ENCODE data around the gene SLMAP.
A peak's percentile ranks its signal among the peaks of the same experiment; 100 is the strongest.

SLMAP gene

DNA sequence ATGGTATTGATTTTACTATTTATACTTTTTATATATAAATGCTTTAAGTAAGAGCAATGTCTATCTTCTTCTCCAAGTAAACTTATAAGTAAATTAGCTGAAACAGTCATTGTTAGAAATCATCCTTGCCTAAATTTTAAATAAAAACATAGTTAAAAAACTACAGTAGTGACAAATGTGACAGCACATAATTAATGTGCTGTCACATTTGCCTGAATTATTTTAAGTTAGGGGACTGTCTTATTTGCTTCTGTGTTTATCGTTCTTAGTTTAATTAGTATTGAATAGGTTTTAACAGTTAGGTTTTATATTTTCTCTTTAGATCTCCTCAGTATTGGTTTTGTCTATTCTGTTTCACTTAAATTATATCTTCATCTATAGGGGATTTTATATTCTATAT lies 36.1 kb downstream of the SLMAP start:
- H3K14ac ChIP-seq (ENCODE audit: low read length) = no peak overlapping the region
- no peak overlapping the region for H3K18ac ChIP-seq (ENCODE audit: low read length)
- no peak for DNase-seq
- H3K23ac ChIP-seq (ENCODE audit: low read length) = no peak overlapping the region
- no peak overlapping the region for H3K4me3 ChIP-seq (ENCODE audit: low read depth, low read length)
- no peaks in the 10 kb centered on the region for H3K27me3 ChIP-seq (ENCODE audit: insufficient read depth, low read length)
- H4K91ac ChIP-seq (ENCODE audit: low read depth, low read length) = no peak overlapping the region
- H2BK120ac ChIP-seq (ENCODE audit: insufficient read depth, low read length, poor library complexity) = no peak overlapping the region
- no peak overlapping the region for H2BK12ac ChIP-seq (ENCODE audit: low read length)
- no peak overlapping the region for H4K8ac ChIP-seq (ENCODE audit: low read depth, low read length)
- WGBS (ENCODE audit: extremely low coverage, insufficient coverage, insufficient read length) = no CpG with 5 or more reads among the region's 1 CpG
- H3K4me1 ChIP-seq (ENCODE audit: control insufficient read depth in 1 of 2, insufficient read depth in 2 of 2, low read length in 2 of 2) = no peaks in the 10 kb centered on the region
- H3K9ac ChIP-seq (ENCODE audit: low read length) = no peak overlapping the region
- no peaks in the 10 kb centered on the region for H3K9me3 ChIP-seq (ENCODE audit: insufficient read depth, low read depth, low read length)
- H3K27ac ChIP-seq (ENCODE audit: low read depth, low read length) = no peak overlapping the region
- no peak overlapping the region for H2AK5ac ChIP-seq (ENCODE audit: low read length)
- no peak overlapping the region for H4K12ac ChIP-seq (ENCODE audit: low read depth, low read length)
- H3K79me1 ChIP-seq (ENCODE audit: low read length) = no peaks in the 10 kb centered on the region
- H3K4ac ChIP-seq (ENCODE audit: low read depth, low read length) = no peak overlapping the region
- H2AFZ ChIP-seq (ENCODE audit: insufficient read depth, low read length, poor library complexity) = no peak overlapping the region
- peaks cover 0 to 1% of the 10 kb centered on the region in 2 experiments for H3K36me3 ChIP-seq (ENCODE audit: control insufficient read depth in 1 of 2, insufficient read depth in 2 of 2, low read length in 2 of 2)
- H3K79me2 ChIP-seq (ENCODE audit: control insufficient read depth, insufficient read depth, low read length, poor library complexity) = no peaks in the 10 kb centered on the region
- H3K4me2 ChIP-seq (ENCODE audit: low read length) = no peak overlapping the region
- no peak overlapping the region for H2BK5ac ChIP-seq (ENCODE audit: low read depth, low read length, poor library complexity)

DNA sequence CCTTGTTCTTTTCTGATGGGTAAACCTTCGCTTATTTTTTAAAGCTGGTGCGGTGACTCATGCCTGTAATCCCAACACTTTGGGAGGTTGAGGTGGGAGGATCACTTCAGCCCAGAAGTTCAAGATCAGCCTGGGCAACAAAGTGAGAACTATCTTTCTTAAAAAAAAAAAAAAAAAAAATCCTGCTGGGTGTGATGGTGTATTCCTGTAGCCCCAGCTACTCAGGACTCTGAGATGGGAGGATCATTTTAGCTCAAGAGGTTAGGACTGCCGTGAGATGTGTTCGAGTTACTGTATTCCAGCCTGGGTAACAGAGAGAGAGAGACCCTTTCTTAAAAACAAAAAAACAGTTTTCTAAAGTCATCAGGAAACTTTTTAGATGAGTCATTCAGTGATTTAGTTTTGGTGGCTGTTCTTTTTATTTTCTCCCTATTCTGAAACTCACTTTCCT lies 37.7 kb downstream of the SLMAP start:
- Histone ChIP-seq H2AFZ (ENCODE audit: insufficient read depth, low read length, poor library complexity) (no peak overlapping the region), H3K23ac (ENCODE audit: low read length) (no peak overlapping the region), H3K79me2 (ENCODE audit: control insufficient read depth, insufficient read depth, low read length, poor library complexity) (no peaks in the 10 kb centered on the region), H2AK5ac (ENCODE audit: low read length) (no peak overlapping the region), H3K36me3 (ENCODE audit: control insufficient read depth in 1 of 2, insufficient read depth in 2 of 2, low read length in 2 of 2) (peaks cover 0 to 1% of the 10 kb centered on the region in 2 experiments), H3K79me1 (ENCODE audit: low read length) (no peaks in the 10 kb centered on the region), H4K12ac (ENCODE audit: low read depth, low read length) (no peak overlapping the region), H3K18ac (ENCODE audit: low read length) (no peak overlapping the region), H2BK12ac (ENCODE audit: low read length) (no peak overlapping the region), H2BK120ac (ENCODE audit: insufficient read depth, low read length, poor library complexity) (no peak overlapping the region), H3K4ac (ENCODE audit: low read depth, low read length) (no peak overlapping the region), H3K4me3 (ENCODE audit: low read depth, low read length) (no peak overlapping the region), H3K4me1 (ENCODE audit: control insufficient read depth in 1 of 2, insufficient read depth in 2 of 2, low read length in 2 of 2) (no peaks in the 10 kb centered on the region), H3K27ac (ENCODE audit: low read depth, low read length) (no peak overlapping the region), H4K91ac (ENCODE audit: low read depth, low read length) (no peak overlapping the region), H3K9me3 (ENCODE audit: insufficient read depth, low read depth, low read length) (no peaks in the 10 kb centered on the region), H3K9ac (ENCODE audit: low read length) (no peak overlapping the region), H4K8ac (ENCODE audit: low read depth, low read length) (no peak overlapping the region), H3K27me3 (ENCODE audit: insufficient read depth, low read length) (no peaks in the 10 kb centered on the region), H2BK5ac (ENCODE audit: low read depth, low read length, poor library complexity) (no peak overlapping the region), H3K4me2 (ENCODE audit: low read length) (no peak overlapping the region), H3K14ac (ENCODE audit: low read length) (no peak overlapping the region)
- DNase-seq = no peak
- WGBS (ENCODE audit: extremely low coverage, insufficient coverage, insufficient read length) = no CpG with 5 or more reads among the region's 4 CpGs

- Histone ChIP-seq H3K23ac (ENCODE audit: low read length) (no peak overlapping the region), H3K9ac (ENCODE audit: low read length) (no peak overlapping the region), H3K79me1 (ENCODE audit: low read length) (no peaks in the 10 kb centered on the region), H4K91ac (ENCODE audit: low read depth, low read length) (no peak overlapping the region), H2BK5ac (ENCODE audit: low read depth, low read length, poor library complexity) (no peak overlapping the region), H3K4ac (ENCODE audit: low read depth, low read length) (no peak overlapping the region), H3K14ac (ENCODE audit: low read length) (no peak overlapping the region), H2AK5ac (ENCODE audit: low read length) (no peak overlapping the region), H3K4me3 (ENCODE audit: low read depth, low read length) (no peak overlapping the region), H3K18ac (ENCODE audit: low read length) (no peak overlapping the region), H3K79me2 (ENCODE audit: control insufficient read depth, insufficient read depth, low read length, poor library complexity) (no peaks in the 10 kb centered on the region), H4K12ac (ENCODE audit: low read depth, low read length) (no peak overlapping the region), H3K27ac (ENCODE audit: low read depth, low read length) (no peak overlapping the region), H3K9me3 (ENCODE audit: insufficient read depth, low read depth, low read length) (no peaks in the 10 kb centered on the region), H2BK120ac (ENCODE audit: insufficient read depth, low read length, poor library complexity) (no peak overlapping the region), H3K27me3 (ENCODE audit: insufficient read depth, low read length) (no peaks in the 10 kb centered on the region), H3K36me3 (ENCODE audit: control insufficient read depth in 1 of 2, insufficient read depth in 2 of 2, low read length in 2 of 2) (peaks cover 0 to 1% of the 10 kb centered on the region in 2 experiments), H3K4me2 (ENCODE audit: low read length) (no peak overlapping the region), H2AFZ (ENCODE audit: insufficient read depth, low read length, poor library complexity) (no peak overlapping the region), H3K4me1 (ENCODE audit: control insufficient read depth in 1 of 2, insufficient read depth in 2 of 2, low read length in 2 of 2) (no peaks in the 10 kb centered on the region), H4K8ac (ENCODE audit: low read depth, low read length) (no peak overlapping the region), H2BK12ac (ENCODE audit: low read length) (no peak overlapping the region)
- DNase-seq = no peak
- WGBS (ENCODE audit: extremely low coverage, insufficient coverage, insufficient read length) = no CpG with 5 or more reads among the region's 4 CpGs
Measured at GRCh38 chr3:57794501-57794900, 38.4 kb downstream of the SLMAP start.

DNA sequence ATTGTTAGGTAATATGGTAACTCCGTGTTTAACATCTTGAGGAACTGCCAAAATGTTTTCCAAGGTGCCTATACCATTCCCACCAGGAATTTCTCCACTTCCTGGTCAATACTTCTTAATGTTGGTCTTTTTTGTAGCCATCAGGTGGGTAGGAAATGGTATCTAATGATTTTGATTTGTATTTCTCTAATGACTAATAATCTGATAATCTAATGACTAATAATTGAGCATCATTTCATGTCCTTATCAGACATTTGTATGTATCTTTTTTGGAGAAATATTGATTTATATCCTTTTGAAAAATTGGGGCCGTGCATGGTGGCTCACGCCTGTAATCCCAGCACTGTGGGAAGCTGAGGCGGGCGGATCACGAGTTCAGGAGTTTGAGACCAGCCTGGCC lies 38.8 kb downstream of the SLMAP start:
- H3K36me3 ChIP-seq (ENCODE audit: control insufficient read depth in 1 of 2, insufficient read depth in 2 of 2, low read length in 2 of 2) = peaks cover 0 to 1% of the 10 kb centered on the region in 2 experiments
- H3K18ac ChIP-seq (ENCODE audit: low read length) = no peak overlapping the region
- no peaks in the 10 kb centered on the region for H3K4me1 ChIP-seq (ENCODE audit: control insufficient read depth in 1 of 2, insufficient read depth in 2 of 2, low read length in 2 of 2)
- H3K23ac ChIP-seq (ENCODE audit: low read length) = no peak overlapping the region
- H3K4me3 ChIP-seq (ENCODE audit: low read depth, low read length) = no peak overlapping the region
- WGBS (ENCODE audit: extremely low coverage, insufficient coverage, insufficient read length) = no CpG with 5 or more reads among the region's 6 CpGs
- H3K4ac ChIP-seq (ENCODE audit: low read depth, low read length) = peak overlapping the region; percentile 55
- H2BK5ac ChIP-seq (ENCODE audit: low read depth, low read length, poor library complexity) = no peak overlapping the region
- H3K4me2 ChIP-seq (ENCODE audit: low read length) = no peak overlapping the region
- H3K9ac ChIP-seq (ENCODE audit: low read length) = no peak overlapping the region
- DNase-seq = no peak
- H2BK120ac ChIP-seq (ENCODE audit: insufficient read depth, low read length, poor library complexity) = no peak overlapping the region
- H3K79me1 ChIP-seq (ENCODE audit: low read length) = no peaks in the 10 kb centered on the region
- H2AFZ ChIP-seq (ENCODE audit: insufficient read depth, low read length, poor library complexity) = no peak overlapping the region
- H3K9me3 ChIP-seq (ENCODE audit: insufficient read depth, low read depth, low read length) = no peaks in the 10 kb centered on the region
- H3K27ac ChIP-seq (ENCODE audit: low read depth, low read length) = no peak overlapping the region
- H4K12ac ChIP-seq (ENCODE audit: low read depth, low read length) = no peak overlapping the region
- no peaks in the 10 kb centered on the region for H3K79me2 ChIP-seq (ENCODE audit: control insufficient read depth, insufficient read depth, low read length, poor library complexity)
- no peak overlapping the region for H2BK12ac ChIP-seq (ENCODE audit: low read length)
- no peak overlapping the region for H4K91ac ChIP-seq (ENCODE audit: low read depth, low read length)
- H4K8ac ChIP-seq (ENCODE audit: low read depth, low read length) = no peak overlapping the region
- H3K14ac ChIP-seq (ENCODE audit: low read length) = no peak overlapping the region
- no peaks in the 10 kb centered on the region for H3K27me3 ChIP-seq (ENCODE audit: insufficient read depth, low read length)
- no peak overlapping the region for H2AK5ac ChIP-seq (ENCODE audit: low read length)
